CD4-positive, alpha-beta T cell (primary cell): ENCODE results near the gene CXCR6. TPM values are rescaled to one million over a fixed set of nuclear protein-coding genes. Genes with fewer than 3 reads are reported as not detected.

ENCODE experiments used
- ATAC-seq: fragments of 200-7000 bp; cut with Tn5 transposase; one replicate; pipeline ENCODE4 v1.10.0; 2022; ENCODE audit warnings: mild to moderate bottlenecking; ENCODE audit not compliant: poor library complexity
- CTCF ChIA-PET: fragments of 350-600 bp; sonication (Branson Sonifier 250); formaldehyde crosslinking; loops from one replicate; lab custom pipeline; 2021; ENCODE audit warnings: antibody characterized with exemption, inconsistent platforms; lab: Charles Lee
- POLR2A ChIA-PET: fragments of 350-600 bp; sonication (Branson Sonifier 250); formaldehyde crosslinking; loops from one replicate; lab custom pipeline; 2021; ENCODE audit warnings: antibody characterized with exemption, inconsistent platforms; lab: Charles Lee
- DNase-seq, 14 experiments: peaks; one replicate each; pipeline ENCODE4 v3.0.0-alpha.2; 2013 to 2020; ENCODE audit warnings: mixed read lengths in 2 of 14
- H3K27ac ChIP-seq, 2 donors: one replicate each; pipeline versions ENCODE4 v1.5.1 to v1.7.0; 2013; ENCODE audit warnings: low read length in 2 of 2, low read depth in 1 of 2, mild to moderate bottlenecking in 1 of 2
- H3K27me3 ChIP-seq, 2 experiments: 1 replicate in 1 of 2; 2 replicates in 1 of 2; pipeline versions ENCODE4 v1.6.1 to v1.7.0; 2013; ENCODE audit warnings: low read length in 2 of 2, control low read depth in 1 of 2, mild to moderate bottlenecking in 1 of 2, moderate library complexity in 1 of 2; ENCODE audit not compliant: insufficient read depth in 2 of 2, control insufficient read depth in 1 of 2
- H3K36me3 ChIP-seq: one replicate; pipeline ENCODE4 v1.6.1; 2013; ENCODE audit warnings: low read length, control low read depth; ENCODE audit not compliant: insufficient read depth
- H3K4me1 ChIP-seq: one replicate; pipeline ENCODE4 v1.6.1; 2013; ENCODE audit warnings: low read length, control low read depth; ENCODE audit not compliant: insufficient read depth
- H3K4me3 ChIP-seq: one replicate; pipeline ENCODE4 v1.5.1; 2013; ENCODE audit warnings: mild to moderate bottlenecking, low read length, moderate library complexity
- H3K9me3 ChIP-seq, 2 experiments: 1 replicate in 1 of 2; 2 replicates in 1 of 2; pipeline versions ENCODE4 v1.6.1 to v1.7.0; 2013; ENCODE audit warnings: low read length in 2 of 2, mild to moderate bottlenecking in 2 of 2, control low read depth in 1 of 2, moderate library complexity in 1 of 2; ENCODE audit not compliant: control insufficient read depth in 1 of 2, insufficient read depth in 1 of 2
- H3K27ac Mint-ChIP-seq: one replicate; pipeline ENCODE4 v1.8.0; 2020; ENCODE audit warnings: mixed read lengths
- H3K27me3 Mint-ChIP-seq: one replicate; pipeline ENCODE4 v1.8.0; 2021; ENCODE audit warnings: mixed read lengths
- H3K36me3 Mint-ChIP-seq: one replicate; pipeline ENCODE4 v1.8.0; 2021; ENCODE audit warnings: low read depth, mixed read lengths
- H3K4me1 Mint-ChIP-seq: one replicate; pipeline ENCODE4 v1.8.0; 2021; ENCODE audit warnings: low read depth, mixed read lengths
- H3K4me3 Mint-ChIP-seq: one replicate; pipeline ENCODE4 v1.8.0; 2020; ENCODE audit warnings: mild to moderate bottlenecking, mixed read lengths
- H3K9me3 Mint-ChIP-seq: one replicate; pipeline ENCODE4 v1.8.0; 2020; ENCODE audit warnings: mixed read lengths
- intact Hi-C, 2 experiments: fragments of 100-400 bp; cut with DNase I in 1 of 2; cut with micrococcal nuclease in 1 of 2; formaldehyde crosslinking; loops; one replicate each; pipeline versions ENCODE4 v1.15.1 to v1.9.0; 2023 to 2025; cut with DNase I, micrococcal nuclease
- total RNA-seq, 174 experiments: library from RNA in 2 of 174; stranded (reverse) in 2 of 174; gene quantifications; one replicate each; pipeline ENCODE4 v1.2.3 and lab custom pipeline; 2021 to 2026
- TF ChIP-seq, protein P1 (sequence below): fragments of 200-600 bp; IDR thresholded peaks from one replicate; pipeline ENCODE4 v1.8.0; 2022; ENCODE audit warnings: antibody characterized with exemption, mild to moderate bottlenecking

CXCR6 gene
- total RNA-seq, 2 experiments from 2014 or later: 1.7 to 2.0 TPM

DNA sequence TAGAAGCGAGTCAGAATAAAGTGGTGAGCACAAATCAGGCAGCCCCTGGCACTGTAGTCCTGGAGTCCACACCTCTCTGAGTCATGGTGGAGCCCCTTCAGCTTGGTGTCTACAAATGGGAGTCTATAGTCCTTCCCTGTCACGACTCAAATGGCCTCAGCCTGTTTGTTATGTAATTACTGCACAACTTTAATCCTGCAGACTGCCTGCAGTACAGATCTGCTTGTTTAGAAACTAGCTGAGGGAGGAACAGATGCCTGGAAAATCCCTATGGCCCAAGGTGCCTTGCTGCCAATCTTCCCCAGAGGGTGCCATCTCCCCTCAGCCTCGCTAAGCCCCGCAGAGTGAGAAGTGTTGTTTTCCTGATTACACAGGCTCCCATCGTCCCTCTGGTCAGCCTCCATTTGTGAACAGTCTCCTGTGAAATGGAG, 3.9 kb upstream of the CXCR6 start:
- TF ChIP-seq, protein P1, sequence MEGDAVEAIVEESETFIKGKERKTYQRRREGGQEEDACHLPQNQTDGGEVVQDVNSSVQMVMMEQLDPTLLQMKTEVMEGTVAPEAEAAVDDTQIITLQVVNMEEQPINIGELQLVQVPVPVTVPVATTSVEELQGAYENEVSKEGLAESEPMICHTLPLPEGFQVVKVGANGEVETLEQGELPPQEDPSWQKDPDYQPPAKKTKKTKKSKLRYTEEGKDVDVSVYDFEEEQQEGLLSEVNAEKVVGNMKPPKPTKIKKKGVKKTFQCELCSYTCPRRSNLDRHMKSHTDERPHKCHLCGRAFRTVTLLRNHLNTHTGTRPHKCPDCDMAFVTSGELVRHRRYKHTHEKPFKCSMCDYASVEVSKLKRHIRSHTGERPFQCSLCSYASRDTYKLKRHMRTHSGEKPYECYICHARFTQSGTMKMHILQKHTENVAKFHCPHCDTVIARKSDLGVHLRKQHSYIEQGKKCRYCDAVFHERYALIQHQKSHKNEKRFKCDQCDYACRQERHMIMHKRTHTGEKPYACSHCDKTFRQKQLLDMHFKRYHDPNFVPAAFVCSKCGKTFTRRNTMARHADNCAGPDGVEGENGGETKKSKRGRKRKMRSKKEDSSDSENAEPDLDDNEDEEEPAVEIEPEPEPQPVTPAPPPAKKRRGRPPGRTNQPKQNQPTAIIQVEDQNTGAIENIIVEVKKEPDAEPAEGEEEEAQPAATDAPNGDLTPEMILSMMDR: no peak
- peak in 2 of 14 experiments; percentile 28 to 43 for DNase-seq
- Mint-ChIP-seq H3K27me3 (no peaks in the 10 kb centered on the region), H3K4me3 (no peak overlapping the region), H3K36me3 (peaks cover 53% of the 10 kb centered on the region), H3K9me3 (no peaks in the 10 kb centered on the region), H3K4me1 (peaks cover 39% of the 10 kb centered on the region), H3K27ac (no peak overlapping the region)
- ChIA-PET POLR2A (interaction anchor here (0.8 to 1.8 kb wide), 10 partner anchors 11 to 148 kb away, joined by 3 to 11 read pairs (median 4); partner anchors contain the start of gene LZTFL1), CTCF (interaction anchor here (1.0 to 3.6 kb wide), 24 partner anchors 8 to 439 kb away, joined by 3 to 96 read pairs (median 6); partner anchors contain the start of genes FYCO1 and LZTFL1)
- Histone ChIP-seq H3K36me3 (peaks cover 39% of the 10 kb centered on the region), H3K9me3 (no peaks in the 10 kb centered on the region), H3K4me1 (peaks cover 30% of the 10 kb centered on the region), H3K27ac (no peak overlapping the region), H3K27me3 (no peaks in the 10 kb centered on the region), H3K4me3 (no peak overlapping the region)
- no peak for ATAC-seq
- intact Hi-C loops: loop anchor here in 1 of 2 experiments (5.0 kb wide), 1 partner anchor 438 kb away; no protein-coding TSS in a partner anchor

DNA sequence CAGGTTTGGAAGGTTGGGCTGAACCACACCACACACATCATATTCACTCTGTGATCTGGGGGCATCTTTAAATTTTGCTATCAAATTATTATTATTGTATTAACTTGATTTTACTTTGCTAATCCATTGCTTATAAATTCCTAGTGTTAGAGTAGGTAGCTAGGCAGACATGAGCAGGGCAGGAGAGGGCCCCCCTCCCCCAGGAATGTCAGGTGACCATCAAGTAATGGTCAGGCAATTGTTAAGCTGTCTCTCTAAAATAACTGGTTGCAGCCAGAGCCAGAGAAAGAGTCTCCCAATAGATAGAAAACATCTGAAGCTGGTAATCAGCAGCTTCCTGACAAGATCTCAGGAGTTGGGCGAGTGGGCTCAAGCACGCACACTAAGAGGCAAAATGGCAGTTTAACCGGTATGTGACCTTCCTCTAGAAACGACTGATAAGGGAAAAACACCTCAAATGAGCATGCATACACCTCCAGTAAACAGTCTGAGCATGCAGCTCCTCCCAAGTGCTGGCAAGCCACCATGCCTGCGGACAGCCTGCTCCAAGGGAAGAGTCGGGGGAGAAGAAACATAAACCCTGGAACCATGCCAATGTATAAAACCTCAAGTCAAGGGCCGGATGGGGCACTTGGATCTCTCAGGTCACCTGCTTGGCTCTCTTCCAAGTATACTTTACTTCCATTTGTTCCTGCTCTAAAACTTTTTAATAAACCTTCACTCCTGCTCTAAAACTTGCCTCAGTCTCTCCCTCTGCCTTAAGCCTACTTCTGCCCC, 3.1 kb upstream of the CXCR6 start:
- H3K27ac Mint-ChIP-seq: no peak overlapping the region
- Histone ChIP-seq H3K9me3 (no peaks in the 10 kb centered on the region), H3K27ac (no peak overlapping the region), H3K36me3 (peaks cover 32% of the 10 kb centered on the region), H3K27me3 (no peaks in the 10 kb centered on the region), H3K4me3 (no peak overlapping the region), H3K4me1 (peaks cover 37% of the 10 kb centered on the region)
- H3K36me3 Mint-ChIP-seq: peaks cover 53% of the 10 kb centered on the region
- ATAC-seq (no peak), DNase-seq (no peak)
- no peaks in the 10 kb centered on the region for H3K27me3 Mint-ChIP-seq
- no peak overlapping the region for H3K4me3 Mint-ChIP-seq
- H3K9me3 Mint-ChIP-seq: no peaks in the 10 kb centered on the region
- intact Hi-C loops: loop anchor here (5.0 kb wide), 1 partner anchor 37 kb away; no protein-coding TSS in a partner anchor
- POLR2A ChIA-PET: interaction anchor here (1.3 kb wide), 1 partner anchor 128 kb away, joined by 7 read pairs; no protein-coding TSS in a partner anchor
- TF ChIP-seq, protein P1: no peak
- H3K4me1 Mint-ChIP-seq: peaks cover 48% of the 10 kb centered on the region
- CTCF ChIA-PET: interaction anchor here (1.1 to 3.6 kb wide), 3 partner anchors 10 to 138 kb away, joined by 3 to 96 read pairs (median 4); no protein-coding TSS in a partner anchor

DNA sequence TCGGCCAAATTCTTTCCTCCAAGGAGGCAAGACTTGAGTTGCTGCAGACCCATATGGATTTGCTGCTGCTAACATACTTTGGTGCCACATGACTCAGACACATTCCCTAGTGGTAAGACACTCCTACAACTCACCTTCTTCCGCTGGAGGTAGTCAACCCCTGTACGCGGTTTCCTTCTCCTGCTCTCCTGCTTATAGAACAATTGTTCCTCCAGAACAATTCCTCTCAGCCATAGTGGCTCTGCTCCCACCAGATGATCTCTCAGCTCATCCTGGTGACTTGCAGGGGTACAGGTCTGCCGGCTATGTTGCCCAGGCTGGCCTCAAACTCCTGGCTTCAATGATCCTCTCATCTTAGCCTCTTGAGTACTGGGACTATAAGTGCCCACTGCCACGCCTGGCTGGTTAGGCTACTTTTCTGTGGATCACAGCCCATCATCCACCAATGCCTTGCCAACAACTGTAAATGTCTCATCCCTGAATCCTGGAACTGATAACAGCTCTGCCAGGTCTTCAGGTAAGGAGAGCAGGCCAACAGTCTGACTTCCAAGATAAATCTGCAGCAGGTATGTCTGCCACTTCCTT, 2.4 kb upstream of the CXCR6 start:
- Mint-ChIP-seq H3K4me1 (peaks cover 55% of the 10 kb centered on the region), H3K27ac (no peak overlapping the region), H3K36me3 (peaks cover 53% of the 10 kb centered on the region), H3K9me3 (no peaks in the 10 kb centered on the region), H3K27me3 (no peaks in the 10 kb centered on the region), H3K4me3 (no peak overlapping the region)
- Histone ChIP-seq H3K4me3 (no peak overlapping the region), H3K4me1 (peaks cover 44% of the 10 kb centered on the region), H3K27ac (no peak overlapping the region), H3K36me3 (peaks cover 28% of the 10 kb centered on the region), H3K9me3 (no peaks in the 10 kb centered on the region), H3K27me3 (no peaks in the 10 kb centered on the region)
- TF ChIP-seq, protein P1: no peak
- ChIA-PET CTCF (interaction anchor here (1.1 to 3.6 kb wide), 3 partner anchors 10 to 138 kb away, joined by 3 to 96 read pairs (median 3); no protein-coding TSS in a partner anchor), POLR2A (interaction anchor here (1.3 to 3.1 kb wide), 2 partner anchors 54 to 128 kb away, joined by 7 to 14 read pairs; partner anchors contain the start of gene FYCO1)
- DNase-seq (no peak), ATAC-seq (no peak)
- intact Hi-C loops: loop anchor here (5.0 kb wide), 1 partner anchor 36 kb away; no protein-coding TSS in a partner anchor
